K562 (cell line): Measurements from ENCODE around the gene PXN. TPM values are rescaled to one million over a fixed set of nuclear protein-coding genes. Genes with fewer than 3 reads are reported as not detected.

ENCODE experiments used
- ATF6 ChIP-seq: sonication (generic); formaldehyde crosslinking; IDR thresholded peaks from 2 replicates; pipeline ENCODE4 v1.4.0; 2020; ENCODE audit warnings: mild to moderate bottlenecking, missing genetic modification reagents
- CBX1 ChIP-seq: sonication (generic); IDR thresholded peaks from 2 replicates; pipeline ENCODE4 v1.6.1; 2016; ENCODE audit warnings: antibody characterized with exemption, low read depth, mild to moderate bottlenecking
- CC2D1A ChIP-seq: fragments of 450-650 bp; IDR thresholded peaks from 2 replicates; pipeline ENCODE4 v1.6.1; 2017; ENCODE audit warnings: mild to moderate bottlenecking
- CXXC5 ChIP-seq: fragments of 250-450 bp; sonication (Bioruptor Pico); IDR thresholded peaks from 2 replicates; pipeline ENCODE4 v1.8.0; 2022; ENCODE audit warnings: inconsistent platforms, mild to moderate bottlenecking, moderate library complexity
- E2F6 ChIP-seq, 2 experiments: IDR thresholded peaks; 2 replicates each; pipeline ENCODE4 v1.6.1; 2011; ENCODE audit warnings: borderline replicate concordance in 1 of 2, control low read depth in 1 of 2, low read depth in 1 of 2, low read length in 1 of 2, mild to moderate bottlenecking in 1 of 2, mixed read lengths in 1 of 2, moderate library complexity in 1 of 2; ENCODE audit not compliant: insufficient read depth in 1 of 2, insufficient read length in 1 of 2, poor library complexity in 1 of 2, severe bottlenecking in 1 of 2; ENCODE audit errors: extremely low read depth in 1 of 2
- EP300 ChIP-seq: IDR thresholded peaks from 2 replicates; pipeline ENCODE4 v1.6.1; 2012; ENCODE audit warnings: low read length, improper control_type of control experiment
- ERF ChIP-seq: fragments of 450-650 bp; formaldehyde crosslinking; IDR thresholded peaks from 2 replicates; pipeline ENCODE4 v1.4.0; 2020; ENCODE audit warnings: mild to moderate bottlenecking, mixed read lengths
- FOXA3 ChIP-seq, 2 experiments: fragments of 450-650 bp in 1 of 2; sonication (generic) in 1 of 2; formaldehyde crosslinking; IDR thresholded peaks in 1 of 2; conservative IDR thresholded peaks in 1 of 2; 2 replicates each; pipeline versions ENCODE4 v1.4.0 to v1.8.0; 2020 to 2022; ENCODE audit warnings: mild to moderate bottlenecking in 2 of 2, missing genetic modification reagents in 1 of 2
- GABPA ChIP-seq: fragments of 200-800 bp; sonication (Bioruptor generic); conservative IDR thresholded peaks from 2 replicates; pipeline ENCODE4 v1.6.1; 2016; ENCODE audit warnings: low read depth, missing genetic modification characterization, missing compliant biosample characterization
- GATAD2A ChIP-seq: fragments of 450-650 bp; IDR thresholded peaks from 2 replicates; pipeline ENCODE4 v1.6.1; 2017
- HCFC1 ChIP-seq: IDR thresholded peaks from 2 replicates; pipeline ENCODE4 v1.6.1; 2012; ENCODE audit warnings: low read depth, low read length, improper control_type of control experiment
- MTA3 ChIP-seq: fragments of 450-650 bp; formaldehyde crosslinking; IDR thresholded peaks from 2 replicates; pipeline ENCODE4 v1.6.1; 2017; ENCODE audit warnings: mild to moderate bottlenecking, borderline replicate concordance
- NKRF ChIP-seq: fragments of 450-650 bp; IDR thresholded peaks from 2 replicates; pipeline ENCODE4 v1.6.1; 2016; ENCODE audit warnings: borderline replicate concordance
- NONO ChIP-seq, 2 experiments: fragments of 200-400 bp in 1 of 2; fragments of 450-650 bp in 1 of 2; formaldehyde crosslinking in 1 of 2; IDR thresholded peaks; 2 replicates each; pipeline ENCODE4 v1.6.1; 2017; ENCODE audit warnings: low read depth in 2 of 2, mild to moderate bottlenecking in 2 of 2, moderate library complexity in 2 of 2, low read length in 1 of 2
- PHTF2 ChIP-seq: fragments of 250-450 bp; sonication (Bioruptor Pico); IDR thresholded peaks from 2 replicates; pipeline ENCODE4 v1.5.0; 2021; ENCODE audit warnings: mild to moderate bottlenecking
- RBFOX2 ChIP-seq: fragments of 200-400 bp; formaldehyde crosslinking; IDR thresholded peaks from 2 replicates; pipeline ENCODE4 v1.6.1; 2017; ENCODE audit warnings: low read depth, mild to moderate bottlenecking, low read length, moderate library complexity
- SMARCC2 ChIP-seq: fragments of 450-650 bp; IDR thresholded peaks from 2 replicates; pipeline ENCODE4 v1.6.1; 2017; ENCODE audit warnings: antibody characterized with exemption, moderate library complexity, mild to moderate bottlenecking, low read depth
- SREBF2 ChIP-seq: sonication (generic); formaldehyde crosslinking; IDR thresholded peaks from 2 replicates; pipeline ENCODE4 v1.4.0; 2020; ENCODE audit warnings: mild to moderate bottlenecking, missing genetic modification reagents
- STAT5A ChIP-seq: IDR thresholded peaks from 2 replicates; pipeline ENCODE4 v1.6.1; 2012; ENCODE audit warnings: low read length, inconsistent platforms, borderline replicate concordance
- TAF9B ChIP-seq: fragments of 450-650 bp; IDR thresholded peaks from 2 replicates; pipeline ENCODE4 v1.6.1; 2018; ENCODE audit warnings: mild to moderate bottlenecking; ENCODE audit not compliant: partially characterized antibody
- TEAD1 ChIP-seq, 2 experiments: fragments of 450-650 bp in 1 of 2; sonication (generic) in 1 of 2; formaldehyde crosslinking; IDR thresholded peaks; 2 replicates each; pipeline versions ENCODE4 v1.4.0 to v1.8.0; 2020 to 2022; ENCODE audit warnings: mild to moderate bottlenecking in 2 of 2, missing genetic modification reagents in 1 of 2
- YBX1 ChIP-seq: fragments of 450-650 bp; IDR thresholded peaks from 2 replicates; pipeline ENCODE4 v1.7.1; 2016; ENCODE audit warnings: mild to moderate bottlenecking
- ZBTB1 ChIP-seq: sonication (generic); formaldehyde crosslinking; IDR thresholded peaks from 2 replicates; pipeline ENCODE4 v1.8.1; 2023; ENCODE audit warnings: missing genetic modification reagents, low read depth, mild to moderate bottlenecking, borderline replicate concordance
- ZNF140 ChIP-seq: fragments of 250-450 bp; sonication (Bioruptor Pico); IDR thresholded peaks from 2 replicates; pipeline ENCODE4 v1.8.0; 2021; ENCODE audit warnings: moderate library complexity, mild to moderate bottlenecking, inconsistent platforms
- ZNF668 ChIP-seq: fragments of 250-450 bp; sonication (Bioruptor Pico); IDR thresholded peaks from 2 replicates; pipeline ENCODE4 v1.8.0; 2022; ENCODE audit warnings: mild to moderate bottlenecking, inconsistent platforms
- ZNF707 ChIP-seq: fragments of 250-450 bp; sonication (Bioruptor Pico); conservative IDR thresholded peaks from 2 replicates; pipeline ENCODE4 v1.8.0; 2022; ENCODE audit warnings: inconsistent platforms, mild to moderate bottlenecking, moderate library complexity
- polyA plus RNA-seq, 8 experiments: library from polyadenylated mRNA; depleted of rRNA in 4 of 8; stranded (reverse) in 5 of 8; unstranded in 3 of 8; fragments of >200 nt; fragmentation: Nextera tagmentation in 2 of 8; fragmentation: Illumina TruSeq in 1 of 8; extraction: Ambion mirVana in 2 of 8; extraction: Trizol in 1 of 8; gene quantifications; 2 replicates each; pipeline versions ENCODE4 v1.2.1 to v1.2.3, GENCODE V29; 2011 to 2014; ENCODE audit warnings: inconsistent platforms in 1 of 8, missing spikeins in 1 of 8
- total RNA-seq, 7 experiments: library from RNA; depleted of rRNA in 6 of 7; stranded (reverse); fragments of >200 nt in 6 of 7; fragmentation: Illumina TruSeq in 2 of 7; extraction: Trizol in 2 of 7; gene quantifications; 2 replicates each; pipeline versions ENCODE4 v1.2.1 to v1.2.3, GENCODE V29; 2011 to 2021; ENCODE audit warnings: low replicate concordance in 1 of 7

PXN gene
- total and polyA plus RNA-seq, 9 of the 15 experiments (the other 6 are each of a cell fraction or from before 2014, with no cell fraction given) = 4.0 to 74.1 (median 18.6) TPM

DNA sequence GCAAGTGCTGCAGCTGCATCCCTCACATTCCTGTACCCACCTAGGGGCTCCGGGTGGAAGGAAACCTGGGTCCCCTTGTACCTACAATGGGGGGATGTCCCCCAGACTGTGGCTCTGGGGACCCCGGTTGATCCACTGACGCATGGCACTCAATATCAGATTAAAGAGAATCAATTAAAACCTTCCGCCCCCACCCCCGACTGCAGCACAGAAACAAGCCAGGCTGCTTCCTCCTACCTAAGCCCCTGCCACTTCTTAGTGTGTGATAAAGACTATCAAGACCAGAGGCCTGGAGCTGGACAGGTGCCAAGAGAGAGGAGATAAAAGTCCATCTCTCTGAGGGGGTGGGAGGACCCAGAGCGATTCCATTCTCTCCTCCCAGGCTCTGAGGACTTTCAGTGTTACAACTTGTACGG is 36.5 kb downstream of the PXN start (continued):
- TF ChIP-seq ZNF140 (CRISPR knock-in tag) (no peak), RBFOX2 (no peak), E2F6 (IDR thresholded peaks at IDR 0.05; ENCODE audit: borderline replicate concordance in 1 of 2, extremely low read depth in 1 of 2, insufficient read depth in 1 of 2, insufficient read length in 1 of 2, low read depth in 1 of 2, low read length in 1 of 2, poor library complexity in 1 of 2, severe bottlenecking in 1 of 2) (no peak), NONO (IDR thresholded peaks at IDR 0.05; ENCODE audit: low read depth in 2 of 2, low read length in 1 of 2) (no peak), ZBTB1 (CRISPR knock-in tag) (no peak), PHTF2 (CRISPR knock-in tag) (no peak), ZNF668 (CRISPR knock-in tag) (no peak), MTA3 (no peak), GATAD2A (no peak; the same call in 1 of the 2 replicates), SREBF2 (CRISPR knock-in tag) (no peak), CC2D1A (no peak), NKRF (no peak), GABPA (tag) (no peak), HCFC1 (no peak), TAF9B (no peak), FOXA3 (CRISPR knock-in tag; conservative IDR thresholded peaks at IDR 0.05 in 1 of 2, IDR thresholded peaks at IDR 0.05 in 1 of 2) (no peak), STAT5A (peak; percentile 73), TEAD1 (CRISPR knock-in tag; IDR thresholded peaks at IDR 0.05) (peak in 1 of 2 experiments; percentile 90; a peak in 2 of 4 replicates), CXXC5 (CRISPR knock-in tag) (no peak), CBX1 (no peak), ZNF707 (CRISPR knock-in tag) (no peak), EP300 (peak; percentile 81; the same call in 1 of the 2 replicates), ERF (CRISPR knock-in tag) (no peak), YBX1 (no peak), ATF6 (no peak), SMARCC2 (no peak)
